Measurements from ENCODE around the gene RFX4.

RFX4 gene

GRCh38 chr12:106672314-106673025 lies 89.7 kb downstream of the RFX4 start:
- DNase-seq (ENCODE audit: low read depth, low spot score): no peak
- Histone ChIP-seq H3K36me3 (ENCODE audit: control insufficient read depth, insufficient read depth, low read length) (no peaks in the 10 kb centered on the region), H3K27ac (ENCODE audit: low read length) (no peak overlapping the region), H3K4me1 (ENCODE audit: control insufficient read depth, insufficient read depth, low read length) (0 out of 2 replicates have a peak, but pooled peaks cover 2% of the 10 kb centered on the region), H3K27me3 (ENCODE audit: control insufficient read depth, insufficient read depth, low read length) (no peaks in the 10 kb centered on the region), H3K9me3 (ENCODE audit: control insufficient read depth, insufficient read depth, low read length) (no peaks in the 10 kb centered on the region), H3K4me3 (ENCODE audit: low read length) (no peak overlapping the region)
- no CpG with 5 or more reads among the region's 8 CpGs for WGBS (ENCODE audit: insufficient coverage, insufficient read length)

- no peak for DNase-seq (ENCODE audit: low read depth, low spot score)
- Histone ChIP-seq H3K36me3 (ENCODE audit: control insufficient read depth, insufficient read depth, low read length) (no peaks in the 10 kb centered on the region), H3K9me3 (ENCODE audit: control insufficient read depth, insufficient read depth, low read length) (no peaks in the 10 kb centered on the region), H3K4me3 (ENCODE audit: low read length) (no peak overlapping the region), H3K27ac (ENCODE audit: low read length) (no peak overlapping the region), H3K27me3 (ENCODE audit: control insufficient read depth, insufficient read depth, low read length) (no peaks in the 10 kb centered on the region), H3K4me1 (ENCODE audit: control insufficient read depth, insufficient read depth, low read length) (0 out of 2 replicates have a peak, but pooled peaks cover 2% of the 10 kb centered on the region)
- no CpG with 5 or more reads among the region's 8 CpGs for WGBS (ENCODE audit: insufficient coverage, insufficient read length)
These were observed 90.3 kb downstream of the RFX4 start for GRCh38 chr12:106673141-106673540.

GRCh38 chr12:106675651-106676435 lies 93.0 kb downstream of the RFX4 start:
- H3K36me3 ChIP-seq (ENCODE audit: control insufficient read depth, insufficient read depth, low read length): no peaks in the 10 kb centered on the region
- no peak overlapping the region for H3K4me3 ChIP-seq (ENCODE audit: low read length)
- H3K27ac ChIP-seq (ENCODE audit: low read length): no peak overlapping the region
- H3K4me1 ChIP-seq (ENCODE audit: control insufficient read depth, insufficient read depth, low read length): 0 out of 2 replicates have a peak, but pooled peaks cover 2% of the 10 kb centered on the region
- DNase-seq (ENCODE audit: low read depth, low spot score): no peak
- no peaks in the 10 kb centered on the region for H3K27me3 ChIP-seq (ENCODE audit: control insufficient read depth, insufficient read depth, low read length)
- H3K9me3 ChIP-seq (ENCODE audit: control insufficient read depth, insufficient read depth, low read length): no peaks in the 10 kb centered on the region
- no CpG with 5 or more reads among the region's 10 CpGs for WGBS (ENCODE audit: insufficient coverage, insufficient read length)

GRCh38 chr12:106679574-106679973 lies 96.8 kb downstream of the RFX4 start:
- no peak for DNase-seq (ENCODE audit: low read depth, low spot score)
- no peaks in the 10 kb centered on the region for H3K36me3 ChIP-seq (ENCODE audit: control insufficient read depth, insufficient read depth, low read length)
- no peak overlapping the region for H3K27ac ChIP-seq (ENCODE audit: low read length)
- no peaks in the 10 kb centered on the region for H3K9me3 ChIP-seq (ENCODE audit: control insufficient read depth, insufficient read depth, low read length)
- H3K4me3 ChIP-seq (ENCODE audit: low read length): no peak overlapping the region
- no peaks in the 10 kb centered on the region for H3K27me3 ChIP-seq (ENCODE audit: control insufficient read depth, insufficient read depth, low read length)
- no peaks in the 10 kb centered on the region; the same call in 1 of the 2 replicates for H3K4me1 ChIP-seq (ENCODE audit: control insufficient read depth, insufficient read depth, low read length)
- WGBS (ENCODE audit: insufficient coverage, insufficient read length): no CpG with 5 or more reads among the region's 1 CpG

- H3K27me3 ChIP-seq (ENCODE audit: control insufficient read depth, insufficient read depth, low read length): no peaks in the 10 kb centered on the region
- no peaks in the 10 kb centered on the region for H3K9me3 ChIP-seq (ENCODE audit: control insufficient read depth, insufficient read depth, low read length)
- no peak for DNase-seq (ENCODE audit: low read depth, low spot score)
- H3K27ac ChIP-seq (ENCODE audit: low read length): no peak overlapping the region
- H3K36me3 ChIP-seq (ENCODE audit: control insufficient read depth, insufficient read depth, low read length): no peaks in the 10 kb centered on the region
- no peaks in the 10 kb centered on the region; the same call in 1 of the 2 replicates for H3K4me1 ChIP-seq (ENCODE audit: control insufficient read depth, insufficient read depth, low read length)
- no peak overlapping the region for H3K4me3 ChIP-seq (ENCODE audit: low read length)
These were observed 97.5 kb downstream of the RFX4 start for GRCh38 chr12:106680280-106680679.

GRCh38 chr12:106681210-106681609 lies 98.4 kb downstream of the RFX4 start:
- no peak overlapping the region for H3K27ac ChIP-seq (ENCODE audit: low read length)
- H3K4me3 ChIP-seq (ENCODE audit: low read length): no peak overlapping the region
- H3K27me3 ChIP-seq (ENCODE audit: control insufficient read depth, insufficient read depth, low read length): no peaks in the 10 kb centered on the region
- H3K36me3 ChIP-seq (ENCODE audit: control insufficient read depth, insufficient read depth, low read length): no peaks in the 10 kb centered on the region
- no peak for DNase-seq (ENCODE audit: low read depth, low spot score)
- no peaks in the 10 kb centered on the region; the same call in 1 of the 2 replicates for H3K4me1 ChIP-seq (ENCODE audit: control insufficient read depth, insufficient read depth, low read length)
- no CpG with 5 or more reads among the region's 3 CpGs for WGBS (ENCODE audit: insufficient coverage, insufficient read length)
- H3K9me3 ChIP-seq (ENCODE audit: control insufficient read depth, insufficient read depth, low read length): no peaks in the 10 kb centered on the region

GRCh38 chr12:106682594-106683234 lies 99.9 kb downstream of the RFX4 start:
- Histone ChIP-seq H3K4me1 (ENCODE audit: control insufficient read depth, insufficient read depth, low read length) (no peaks in the 10 kb centered on the region; the same call in 1 of the 2 replicates), H3K36me3 (ENCODE audit: control insufficient read depth, insufficient read depth, low read length) (no peaks in the 10 kb centered on the region), H3K9me3 (ENCODE audit: control insufficient read depth, insufficient read depth, low read length) (no peaks in the 10 kb centered on the region), H3K4me3 (ENCODE audit: low read length) (no peak overlapping the region), H3K27me3 (ENCODE audit: control insufficient read depth, insufficient read depth, low read length) (no peaks in the 10 kb centered on the region), H3K27ac (ENCODE audit: low read length) (no peak overlapping the region)
- DNase-seq (ENCODE audit: low read depth, low spot score): no peak
- WGBS (ENCODE audit: insufficient coverage, insufficient read length): no CpG with 5 or more reads among the region's 4 CpGs

- WGBS (ENCODE audit: insufficient coverage, insufficient read length): no CpG with 5 or more reads among the region's 7 CpGs
- Histone ChIP-seq H3K27me3 (ENCODE audit: control insufficient read depth, insufficient read depth, low read length) (no peaks in the 10 kb centered on the region), H3K36me3 (ENCODE audit: control insufficient read depth, insufficient read depth, low read length) (no peaks in the 10 kb centered on the region), H3K9me3 (ENCODE audit: control insufficient read depth, insufficient read depth, low read length) (no peaks in the 10 kb centered on the region), H3K4me3 (ENCODE audit: low read length) (no peak overlapping the region), H3K27ac (ENCODE audit: low read length) (no peak overlapping the region), H3K4me1 (ENCODE audit: control insufficient read depth, insufficient read depth, low read length) (no peaks in the 10 kb centered on the region; the same call in 1 of the 2 replicates)
- DNase-seq (ENCODE audit: low read depth, low spot score): no peak
These were observed 101.7 kb downstream of the RFX4 start for GRCh38 chr12:106684497-106684896.

GRCh38 chr12:106685381-106685780 lies 102.6 kb downstream of the RFX4 start:
- Histone ChIP-seq H3K27ac (ENCODE audit: low read length) (no peak overlapping the region), H3K9me3 (ENCODE audit: control insufficient read depth, insufficient read depth, low read length) (no peaks in the 10 kb centered on the region), H3K4me3 (ENCODE audit: low read length) (no peak overlapping the region), H3K4me1 (ENCODE audit: control insufficient read depth, insufficient read depth, low read length) (no peaks in the 10 kb centered on the region; the same call in 1 of the 2 replicates), H3K36me3 (ENCODE audit: control insufficient read depth, insufficient read depth, low read length) (no peaks in the 10 kb centered on the region), H3K27me3 (ENCODE audit: control insufficient read depth, insufficient read depth, low read length) (no peaks in the 10 kb centered on the region)
- no peak for DNase-seq (ENCODE audit: low read depth, low spot score)

GRCh38 chr12:106687672-106688071 lies 104.9 kb downstream of the RFX4 start:
- no peak overlapping the region for H3K4me3 ChIP-seq (ENCODE audit: low read length)

More at GRCh38 chr12:106687672-106688071, 104.9 kb downstream of the RFX4 start:
- no peaks in the 10 kb centered on the region for H3K4me1 ChIP-seq (ENCODE audit: control insufficient read depth, insufficient read depth, low read length)
- no peaks in the 10 kb centered on the region for H3K27me3 ChIP-seq (ENCODE audit: control insufficient read depth, insufficient read depth, low read length)
- no peaks in the 10 kb centered on the region for H3K9me3 ChIP-seq (ENCODE audit: control insufficient read depth, insufficient read depth, low read length)
- no peaks in the 10 kb centered on the region for H3K36me3 ChIP-seq (ENCODE audit: control insufficient read depth, insufficient read depth, low read length)
- H3K27ac ChIP-seq (ENCODE audit: low read length): no peak overlapping the region
- no peak for DNase-seq (ENCODE audit: low read depth, low spot score)
